ENCODE results near the gene MBOAT2.
"Not testable (repeated sequence)": the region's sequence is repeated elsewhere in the genome, so short reads cannot be mapped to it uniquely, and the experiment has no call there.

The MBOAT2 gene

DNA sequence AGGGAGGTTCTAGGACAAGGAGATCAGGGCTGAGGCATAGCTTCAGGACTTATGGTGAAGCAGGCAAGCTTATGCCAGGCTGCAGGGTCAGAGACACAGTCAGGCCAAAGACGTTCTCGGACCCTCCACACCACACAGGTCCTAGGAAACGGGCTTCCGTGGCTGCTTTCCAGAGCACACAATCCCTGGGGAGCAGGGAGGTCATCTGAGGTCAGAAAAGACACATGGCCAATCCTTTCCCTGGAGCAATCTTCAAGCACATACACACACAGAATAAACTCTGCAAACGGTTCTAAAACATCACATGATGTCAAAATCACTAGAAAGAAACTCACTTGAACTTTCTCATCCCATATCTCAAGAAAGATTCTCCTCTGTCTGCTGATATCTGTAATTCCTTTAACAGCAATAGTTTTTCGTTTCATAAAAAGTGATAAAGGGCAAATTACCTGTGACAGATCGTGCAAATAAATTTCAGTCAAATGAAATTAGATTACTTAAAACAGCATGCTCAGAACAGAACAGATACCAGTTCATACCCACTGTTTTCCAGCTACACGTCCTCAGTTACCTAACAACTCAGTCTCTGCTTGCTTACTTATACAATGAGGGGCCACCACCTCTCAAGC is 63.9 kb downstream of the MBOAT2 start:
- no peak for DNase-seq

DNA sequence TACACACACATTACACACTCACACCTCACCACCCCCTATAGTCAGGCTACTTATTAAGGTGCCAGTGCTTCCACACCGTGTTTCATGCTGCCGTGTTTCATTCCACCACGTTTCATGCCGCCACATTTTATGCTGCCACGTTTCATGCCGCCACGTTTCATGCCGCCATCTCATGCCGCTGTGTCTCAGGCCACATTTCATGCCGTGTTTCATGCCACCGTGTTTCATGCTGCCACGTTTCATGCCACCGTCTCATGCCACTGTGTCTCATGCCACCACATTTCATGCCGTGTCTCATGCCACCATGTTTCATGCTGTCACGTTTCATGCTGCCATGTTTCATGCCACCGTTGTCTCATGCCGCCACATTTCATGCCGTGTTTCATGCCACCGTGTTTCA is 65.1 kb downstream of the MBOAT2 start:
- DNase-seq: no peak

DNA sequence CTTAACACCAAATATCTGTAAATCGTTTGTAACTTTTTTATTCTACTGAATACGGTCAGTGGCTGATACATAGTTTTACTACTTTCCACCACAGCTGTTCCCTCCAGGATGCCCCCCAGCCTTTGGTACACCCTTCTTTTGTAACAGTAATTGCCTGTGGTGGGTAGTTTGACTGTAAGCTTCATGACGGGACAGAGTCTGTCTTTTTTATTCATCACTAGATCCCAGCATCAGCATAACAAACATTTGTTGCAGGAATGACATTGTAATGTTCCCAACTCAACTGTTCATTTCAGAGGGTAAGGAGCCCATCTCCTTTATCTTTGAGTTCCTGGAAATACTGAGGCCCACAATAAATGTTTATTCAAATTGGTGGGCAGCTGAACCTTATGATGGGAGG is 67.5 kb downstream of the MBOAT2 start:
- DNase-seq: no peak

DNA sequence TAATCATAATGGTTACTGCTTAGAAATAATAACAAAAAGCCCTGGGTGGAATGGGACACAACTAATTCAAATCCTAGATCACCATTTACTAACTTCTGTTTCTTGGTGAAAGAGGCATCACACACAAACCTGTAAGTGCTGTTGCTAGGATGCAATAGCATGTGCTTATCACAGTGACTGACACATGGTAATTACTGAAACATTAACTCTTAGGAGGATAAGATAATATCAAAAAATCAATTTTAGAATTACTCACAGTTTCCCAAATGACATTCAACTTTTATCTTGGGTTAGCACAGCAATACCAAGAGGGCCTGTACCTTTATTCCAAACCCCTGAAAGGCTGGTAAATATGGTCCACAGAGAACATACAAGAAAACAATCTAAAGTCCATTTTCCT is 69.1 kb downstream of the MBOAT2 start:
- no peak for DNase-seq

DNA sequence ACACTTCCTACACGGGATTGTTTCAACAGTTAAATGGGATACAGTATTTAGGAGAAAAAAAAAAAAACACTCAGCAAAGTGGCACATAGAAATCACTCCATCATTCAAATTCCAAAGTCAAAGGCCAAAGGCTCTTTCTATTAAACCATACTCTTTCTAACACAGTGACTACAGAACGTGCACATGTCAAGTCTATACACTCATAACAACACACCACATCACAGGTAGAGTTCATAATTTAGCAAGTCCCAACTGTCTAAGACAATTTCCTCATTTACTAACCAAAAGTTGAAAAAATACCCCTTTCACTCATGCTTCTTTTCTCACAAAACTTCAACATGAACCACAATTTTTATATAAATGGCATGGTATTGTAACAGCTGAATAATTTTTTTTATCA is 70.8 kb downstream of the MBOAT2 start:
- no peak for DNase-seq

DNA sequence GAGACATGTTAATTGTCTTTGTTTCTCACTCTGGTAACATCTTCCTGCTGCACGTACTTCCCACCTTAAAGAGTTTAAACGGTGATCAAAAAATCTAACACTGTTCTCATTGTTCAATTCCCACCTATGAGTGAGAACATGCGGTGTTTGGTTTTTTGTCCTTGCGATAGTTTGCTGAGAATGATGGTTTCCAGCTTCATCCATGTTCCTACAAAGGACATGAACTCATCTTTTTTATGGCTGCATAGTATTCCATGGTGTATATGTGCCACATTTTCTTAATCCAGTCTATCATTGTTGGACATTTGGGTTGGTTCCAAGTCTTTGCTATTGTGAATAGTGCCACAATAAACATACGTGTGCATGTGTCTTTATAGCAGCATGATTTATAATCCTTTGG is 73.3 kb downstream of the MBOAT2 start:
- DNase-seq: not testable (repeated sequence)

DNA sequence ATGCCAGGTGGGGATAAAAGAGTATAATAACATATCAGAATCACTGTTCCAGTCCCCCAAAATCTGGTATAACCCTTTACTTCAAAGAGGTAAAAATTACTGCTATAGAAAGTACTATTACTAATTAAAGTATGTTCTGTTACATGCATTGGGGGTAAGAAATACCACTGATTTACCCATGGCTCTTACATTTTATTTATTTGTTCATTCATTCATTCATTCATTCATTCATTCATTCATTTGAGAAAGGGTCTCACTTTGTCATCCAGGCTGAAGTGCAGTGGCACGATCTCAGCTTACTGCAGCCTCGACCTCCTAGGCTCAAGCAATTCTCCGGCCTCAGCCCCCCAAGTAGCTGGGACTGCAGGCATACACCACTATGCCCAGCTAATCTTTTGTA is 74.4 kb downstream of the MBOAT2 start:
- DNase-seq: no peak

DNA sequence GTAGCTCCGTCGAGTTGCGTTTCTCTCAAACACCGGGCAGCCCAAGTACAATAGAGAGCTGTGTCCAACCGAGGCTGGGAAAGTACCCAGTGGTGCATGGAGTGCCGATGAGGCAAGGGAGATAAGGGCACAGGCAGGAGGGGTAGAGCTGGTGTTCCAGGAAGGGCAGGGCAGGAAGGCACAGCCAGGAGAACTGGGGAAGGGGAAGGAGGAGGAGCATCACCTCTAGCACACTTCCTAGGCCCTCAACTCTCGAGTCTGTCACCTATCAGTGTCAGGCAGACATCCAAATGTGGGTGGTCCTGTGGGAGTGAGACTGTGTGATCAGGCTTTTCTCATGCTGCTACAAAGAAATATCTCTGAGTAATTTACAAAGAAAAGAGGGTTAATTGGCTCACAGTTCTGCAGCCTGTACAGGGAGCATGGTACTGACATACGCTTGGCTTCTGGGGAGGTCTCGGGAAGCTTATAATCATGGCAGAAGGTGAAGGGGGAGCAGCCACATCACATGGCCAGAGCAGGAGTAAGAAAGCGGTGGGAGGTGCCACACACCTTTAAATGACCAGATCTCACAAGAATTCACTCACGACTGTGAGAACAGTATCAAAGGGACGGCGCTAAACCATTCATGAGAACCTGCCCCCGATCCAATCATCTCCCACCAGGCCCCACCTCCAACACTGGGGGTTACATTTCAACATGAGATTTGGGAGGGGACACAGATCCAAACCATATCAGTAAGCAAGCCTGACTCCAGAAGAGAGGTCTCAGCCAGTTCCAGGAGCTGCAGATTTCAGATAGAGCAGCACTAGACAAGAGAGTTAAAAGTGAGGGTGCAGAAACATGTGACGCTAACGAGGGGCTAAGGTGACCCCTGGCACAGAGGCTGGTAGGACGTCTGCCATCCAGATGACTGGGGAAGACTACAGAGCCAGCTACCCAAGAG is 75.7 kb downstream of the MBOAT2 start:
- DNase-seq: no peak

DNA sequence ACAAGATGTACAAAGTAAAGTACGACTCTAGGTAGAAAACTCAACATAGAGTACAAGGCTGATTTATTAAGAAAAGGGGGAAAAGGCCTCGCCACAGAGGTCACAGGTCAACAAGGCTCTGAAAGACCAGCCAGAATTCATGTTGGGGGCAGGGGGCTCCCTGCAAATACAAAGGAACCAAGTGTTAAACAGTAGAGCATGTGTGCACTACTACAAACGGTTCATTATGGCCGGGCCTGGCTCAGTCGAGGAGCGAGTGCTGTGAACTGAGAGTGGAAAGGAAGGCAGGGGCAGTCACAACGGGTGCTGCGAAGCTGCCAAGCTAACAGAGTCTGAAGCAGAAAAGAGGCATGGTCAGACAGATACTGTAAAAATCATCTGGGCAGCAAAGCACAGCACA is 77.1 kb downstream of the MBOAT2 start:
- DNase-seq: no peak

DNA sequence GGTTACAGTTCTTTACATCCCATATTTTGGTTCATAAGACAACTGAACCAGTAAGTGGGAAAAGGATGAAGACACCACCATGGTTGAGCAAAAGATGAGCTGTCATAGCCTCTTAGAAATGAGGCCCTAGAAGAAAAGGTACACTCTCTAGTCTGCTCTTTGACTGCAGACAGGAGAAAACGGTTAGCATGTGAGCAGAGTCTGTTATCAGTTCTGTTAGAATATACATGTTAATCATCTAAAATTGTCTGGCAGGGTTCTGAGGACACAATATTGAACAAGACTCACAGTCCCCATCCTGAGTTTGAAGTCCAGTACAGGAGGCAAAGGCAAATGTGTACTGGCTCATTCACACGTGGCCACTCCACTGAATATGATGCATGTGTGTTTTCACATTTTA is 78.1 kb downstream of the MBOAT2 start:
- DNase-seq: no peak

DNA sequence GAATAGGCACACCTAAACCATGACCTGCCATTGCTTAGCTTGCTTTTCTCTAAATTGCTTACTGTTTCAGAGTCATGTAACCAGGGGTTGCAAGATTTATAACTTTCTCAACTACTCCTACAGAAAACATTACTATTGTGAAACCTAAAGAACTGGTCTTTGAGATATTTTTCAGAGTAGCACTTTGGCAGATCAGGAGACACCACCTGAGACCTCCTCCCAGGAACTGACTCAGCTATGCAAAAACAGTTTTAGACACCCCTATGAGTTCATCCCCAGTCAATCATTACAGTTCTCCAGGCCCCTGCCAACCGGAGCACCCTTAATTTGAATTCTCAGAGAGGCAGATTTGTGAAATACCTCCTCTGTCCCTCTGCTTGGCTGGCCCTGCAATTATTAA is 80.3 kb downstream of the MBOAT2 start:
- DNase-seq: no peak

DNA sequence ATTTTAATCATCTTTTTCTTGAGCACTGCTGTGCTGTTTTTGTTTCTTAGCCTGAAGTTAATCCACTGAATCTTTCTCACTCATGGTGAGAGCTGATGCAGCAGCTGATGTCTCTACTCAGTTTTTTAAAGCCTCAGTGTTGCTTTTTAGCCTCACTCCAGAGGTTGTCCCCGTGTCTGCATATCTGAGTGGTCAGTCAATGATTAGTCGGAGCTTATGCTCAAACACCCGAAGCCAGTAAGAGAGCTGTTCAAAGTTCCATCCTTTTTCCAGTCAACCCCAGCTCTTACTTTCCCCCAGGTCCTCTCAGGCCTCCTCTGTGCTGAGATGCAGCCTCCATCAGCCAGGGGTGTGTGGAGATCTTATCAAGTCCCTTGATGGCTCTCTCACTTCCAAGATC is 81.1 kb downstream of the MBOAT2 start:
- no peak for DNase-seq

DNA sequence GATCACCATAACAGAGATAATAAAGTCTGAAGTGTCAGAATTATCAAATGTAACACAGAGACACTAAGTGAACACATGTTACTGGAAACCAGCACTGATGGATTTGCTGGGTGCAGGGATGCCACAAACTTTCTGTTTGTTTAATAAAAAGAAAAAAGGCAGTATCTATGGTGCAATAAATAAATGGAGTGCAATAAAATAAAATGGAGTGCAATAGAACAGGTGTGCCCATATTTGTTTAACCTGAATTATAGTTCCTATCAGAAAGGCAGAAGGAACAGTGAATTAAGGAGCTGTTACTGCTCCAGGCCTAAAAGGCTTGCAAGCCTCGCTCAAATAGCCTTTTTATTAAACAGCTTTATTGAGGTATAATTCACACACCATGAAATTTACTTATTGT is 85.1 kb downstream of the MBOAT2 start:
- no peak for DNase-seq

DNA sequence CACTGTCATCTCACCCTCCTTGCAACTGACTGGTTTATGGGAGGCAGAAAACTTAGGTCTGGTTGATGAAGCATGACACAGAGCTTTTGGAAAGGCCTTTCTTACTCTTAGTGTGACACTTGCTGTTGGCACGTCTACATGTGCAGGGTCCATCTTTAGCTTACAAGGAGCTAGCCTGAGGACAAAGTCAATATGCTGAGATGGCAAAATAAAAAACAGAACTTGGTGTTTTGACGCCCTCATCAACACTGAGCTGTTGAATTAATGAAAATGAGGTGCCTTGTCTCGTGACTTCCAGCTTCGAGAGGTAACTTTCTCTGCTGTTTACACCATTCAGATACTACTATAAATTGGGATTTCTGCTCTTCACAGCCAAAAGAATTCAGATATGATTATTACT is 87.5 kb downstream of the MBOAT2 start:
- DNase-seq: no peak

DNA sequence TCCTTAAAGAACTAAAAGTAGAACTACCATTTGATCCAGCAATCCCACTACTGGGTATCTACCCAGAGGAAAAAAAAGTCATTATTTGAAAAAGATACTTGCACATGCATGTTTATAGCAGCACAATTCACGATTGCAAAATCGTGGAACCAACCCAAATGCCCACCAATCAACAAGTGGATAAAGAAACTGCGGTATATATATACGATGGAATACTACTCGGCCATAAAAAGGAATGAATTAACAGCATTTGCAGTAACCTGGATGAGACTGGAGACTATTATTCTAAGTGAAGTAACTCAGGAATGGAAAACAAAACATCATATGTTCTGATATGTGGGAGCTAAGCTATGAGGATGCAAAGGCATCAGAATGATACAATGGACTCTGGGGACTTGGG is 89.7 kb downstream of the MBOAT2 start:
- DNase-seq: not testable (repeated sequence)

DNA sequence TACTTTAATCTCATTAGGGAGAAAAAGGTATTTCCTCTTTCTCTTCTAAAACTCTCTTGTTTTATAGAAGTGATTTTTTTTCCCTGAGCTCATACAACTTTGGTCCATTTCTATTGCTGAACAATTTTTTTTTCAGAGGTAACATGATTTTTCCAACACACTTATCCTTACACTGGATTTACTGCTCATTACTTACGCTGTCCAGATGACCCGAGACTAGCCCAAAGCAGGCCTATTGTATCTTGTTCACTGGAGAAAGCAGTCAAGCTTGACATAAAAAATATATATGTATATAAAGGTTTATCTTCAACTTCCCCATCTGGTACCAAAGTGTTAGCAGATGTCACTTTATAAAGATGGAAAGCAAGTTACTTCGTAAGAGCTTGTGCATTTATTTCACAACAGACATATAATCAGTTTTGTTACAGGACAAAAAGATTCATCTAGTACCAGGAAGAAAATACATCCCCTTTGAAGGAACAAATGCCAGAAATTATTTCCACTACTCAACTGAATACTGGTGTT is 95.7 kb downstream of the MBOAT2 start:
- no peak for DNase-seq

DNA sequence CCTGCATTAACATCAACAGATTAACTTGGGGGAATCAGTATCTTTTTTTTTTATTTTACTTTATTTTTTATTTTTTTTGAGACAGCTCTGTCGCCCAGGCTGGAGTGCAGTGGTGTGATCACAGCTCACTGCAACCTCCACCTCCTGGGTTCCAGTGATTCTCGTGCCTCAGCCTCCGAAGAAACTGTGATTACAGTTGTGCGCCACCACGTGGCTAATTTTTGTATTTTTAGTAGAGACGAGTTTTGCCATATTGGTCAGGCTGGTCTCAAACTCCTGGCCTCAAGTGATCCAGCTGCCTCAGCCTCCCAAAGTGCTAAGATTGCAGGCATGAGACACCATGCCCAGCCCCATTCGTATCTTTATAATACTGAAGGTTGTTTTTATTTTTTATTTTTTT is 99.6 kb downstream of the MBOAT2 start:
- not testable (repeated sequence) for DNase-seq

DNA sequence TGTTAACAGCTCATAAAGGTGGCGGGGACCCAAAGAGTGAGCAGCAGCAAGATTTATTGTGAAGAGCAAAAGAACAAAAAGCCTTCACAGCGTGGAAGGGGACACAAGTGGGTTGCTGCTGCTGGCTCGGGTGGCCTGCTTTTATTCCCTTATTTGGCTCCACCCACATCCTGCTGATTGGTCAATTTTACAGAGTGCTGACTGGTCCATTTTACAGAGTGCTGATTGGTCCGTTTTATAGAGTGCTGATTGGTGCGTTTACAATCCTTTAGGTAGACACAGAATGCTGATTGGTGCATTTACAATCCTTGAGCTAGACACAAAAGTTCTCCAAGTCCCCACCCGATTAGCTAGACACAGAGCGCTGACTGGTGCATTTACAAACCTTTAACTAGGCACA is 100.7 kb downstream of the MBOAT2 start:
- DNase-seq: not testable (repeated sequence)

DNA sequence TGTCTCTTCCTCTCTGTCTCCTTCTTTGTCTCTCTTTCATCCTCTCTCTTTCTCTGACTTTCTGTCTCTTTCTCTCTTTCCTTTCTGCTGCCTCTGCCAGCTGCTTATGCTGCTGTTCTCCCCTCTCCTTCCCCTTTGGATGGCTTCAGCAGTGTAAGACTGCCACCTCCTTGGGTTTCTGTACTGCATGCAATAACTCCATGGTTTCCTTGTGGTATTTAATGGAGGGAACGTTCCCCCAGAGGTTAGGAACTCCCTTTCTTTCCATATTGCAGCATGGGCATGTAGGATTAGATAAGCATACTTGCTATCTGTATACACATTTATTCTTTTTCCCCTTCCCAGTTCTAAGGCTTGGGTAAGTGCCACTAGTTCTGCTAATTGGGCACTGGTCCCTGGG is 106.3 kb downstream of the MBOAT2 start:
- not testable (repeated sequence) for DNase-seq

DNA sequence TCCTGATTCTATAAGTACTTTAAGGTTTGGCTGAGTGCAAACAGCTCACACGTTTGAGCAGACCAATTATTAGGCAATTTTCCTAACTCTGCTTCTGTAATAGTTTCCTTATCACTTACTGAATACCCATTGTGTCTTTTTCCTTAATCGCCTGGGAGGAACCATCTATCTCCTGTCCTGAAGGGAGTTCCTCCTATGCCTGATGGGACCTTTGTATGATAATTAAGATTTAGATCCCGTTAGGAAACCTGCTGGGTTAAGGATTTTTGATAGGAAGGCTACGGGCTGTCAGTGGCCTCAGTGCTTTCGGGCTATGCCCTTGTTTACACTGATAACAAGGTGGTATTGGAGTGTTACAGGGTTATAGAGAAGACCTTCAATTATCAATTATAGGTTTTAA is 106.8 kb downstream of the MBOAT2 start:
- not testable (repeated sequence) for DNase-seq

DNA sequence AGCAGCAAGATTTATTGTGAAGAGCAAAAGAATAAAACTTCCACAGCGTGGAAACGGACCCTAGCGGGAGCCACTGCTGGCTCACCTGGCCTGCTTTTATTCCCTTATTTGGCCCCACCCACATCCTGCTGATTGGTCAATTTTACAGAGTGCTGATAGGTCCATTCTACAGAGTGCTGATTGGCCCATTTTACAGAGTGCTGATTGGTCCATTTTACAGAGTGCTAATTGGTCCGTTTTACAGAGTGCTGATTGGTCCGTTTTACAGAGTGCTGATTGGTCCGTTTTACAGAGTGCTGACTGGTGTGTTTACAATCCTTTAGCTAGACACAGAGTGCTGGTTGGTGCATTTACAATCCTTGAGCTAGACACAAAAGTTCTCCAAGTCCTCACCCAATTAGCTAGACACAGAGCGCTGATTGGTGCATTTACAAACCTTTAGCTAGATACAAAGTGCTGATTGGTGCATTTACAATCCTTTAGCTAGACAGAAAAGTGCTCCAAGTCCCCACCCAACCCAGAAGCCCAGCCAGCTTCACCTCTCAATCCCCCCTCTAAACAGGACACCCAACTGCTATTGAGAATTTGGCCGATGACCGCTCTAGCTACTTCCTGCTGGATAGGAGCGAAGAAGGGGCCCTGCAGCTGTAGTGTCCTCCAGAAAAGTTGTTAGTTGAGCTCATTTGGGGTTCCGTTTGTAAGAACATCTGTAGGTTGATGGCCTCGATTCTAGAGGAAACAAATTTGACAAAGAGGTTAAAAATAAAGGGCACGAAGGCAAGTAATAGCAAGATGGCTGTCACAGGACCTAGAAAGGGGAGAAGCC is 108.2 kb downstream of the MBOAT2 start:
- not testable (repeated sequence) for DNase-seq

DNA sequence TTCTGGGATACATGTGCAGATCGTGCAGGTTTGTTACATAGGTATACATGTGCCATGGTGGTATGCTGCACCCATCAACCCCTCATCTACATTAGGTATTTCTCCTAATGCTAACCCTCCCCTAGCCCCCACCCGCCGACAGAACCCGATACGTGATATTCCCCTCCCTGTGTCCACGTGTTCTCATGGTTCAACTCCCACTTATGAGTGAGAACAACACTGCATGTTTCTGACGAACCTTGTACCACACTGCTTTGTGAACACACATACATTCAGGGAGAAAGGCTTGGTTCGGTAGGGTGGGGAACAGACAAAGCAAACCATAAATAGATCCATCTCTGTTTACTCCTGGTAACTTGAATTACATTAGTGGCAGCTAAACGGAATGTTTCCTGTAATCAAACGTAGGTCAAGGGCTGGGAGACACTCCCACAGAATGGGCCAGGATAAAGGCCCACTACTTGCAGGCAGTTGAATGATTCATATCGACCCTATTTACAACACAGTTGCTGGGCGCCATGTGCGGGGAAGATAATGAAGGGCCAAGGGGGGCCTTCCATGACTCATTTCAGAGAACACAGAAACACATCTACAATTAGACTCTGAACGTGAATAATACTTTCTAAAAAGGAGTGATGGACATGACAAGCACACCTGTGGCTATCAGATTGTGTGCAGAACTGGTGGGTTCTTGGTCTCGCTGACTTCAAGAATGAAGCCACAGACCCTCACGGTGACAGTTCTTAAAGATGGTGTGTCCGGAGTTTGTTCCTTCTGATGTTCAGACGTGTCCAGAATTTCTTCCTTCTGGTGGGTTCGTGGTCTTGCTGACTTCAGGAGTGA is 109.3 kb downstream of the MBOAT2 start:
- no peak for DNase-seq
